Loucy (cell line): ENCODE data around the gene RGS19.

Experiments used
- H2AFZ ChIP-seq: fragments of 200-600 bp; sonication (generic); 2 replicates; pipeline ENCODE4 v1.6.0; 2016; ENCODE audit warnings: antibody characterized with exemption, mild to moderate bottlenecking, low read length, moderate library complexity
- H3F3A ChIP-seq: fragments of 200-600 bp; 2 replicates; pipeline ENCODE4 v1.6.0; 2016; ENCODE audit warnings: antibody characterized with exemption, low read depth, mild to moderate bottlenecking
- H3K27me3 ChIP-seq: fragments of 200-600 bp; sonication (generic); 2 replicates; pipeline ENCODE4 v1.6.1; 2014; ENCODE audit warnings: low read length, mild to moderate bottlenecking; ENCODE audit not compliant: insufficient read depth, poor library complexity, severe bottlenecking
- H3K36me3 ChIP-seq: fragments of 200-600 bp; sonication (generic); 2 replicates; pipeline ENCODE4 v1.6.1; 2016; ENCODE audit warnings: low read length; ENCODE audit not compliant: insufficient read depth
- H3K4me1 ChIP-seq: fragments of 200-600 bp; sonication (generic); 2 replicates; pipeline ENCODE4 v1.5.1; 2014; ENCODE audit warnings: low read length, mild to moderate bottlenecking; ENCODE audit not compliant: insufficient read depth, poor library complexity, severe bottlenecking
- H3K4me2 ChIP-seq: fragments of 200-600 bp; sonication (generic); 2 replicates; pipeline ENCODE4 v1.6.0; 2014; ENCODE audit warnings: antibody characterized with exemption, low read length, low read depth, mild to moderate bottlenecking; ENCODE audit not compliant: poor library complexity, severe bottlenecking
- H3K4me3 ChIP-seq: fragments of 200-600 bp; sonication (generic); 2 replicates; pipeline ENCODE4 v1.5.1; 2014; ENCODE audit warnings: low read length, mild to moderate bottlenecking, mixed read lengths; ENCODE audit not compliant: poor library complexity, severe bottlenecking
- H3K79me2 ChIP-seq: fragments of 200-600 bp; sonication (generic); 2 replicates; pipeline ENCODE4 v1.6.1; 2014; ENCODE audit warnings: low read length; ENCODE audit not compliant: insufficient read depth
- H3K9ac ChIP-seq: fragments of 200-600 bp; sonication (generic); 2 replicates; pipeline ENCODE4 v1.6.0; 2014; ENCODE audit warnings: mild to moderate bottlenecking, low read depth, low read length, moderate library complexity; ENCODE audit not compliant: poor library complexity, severe bottlenecking
- H3K9me2 ChIP-seq: fragments of 200-600 bp; sonication (generic); replicated peaks from 2 replicates; pipeline ENCODE4 v1.6.1; 2016; ENCODE audit warnings: low read depth, low read length, mixed read lengths
- H3K9me3 ChIP-seq: fragments of 200-600 bp; sonication (generic); 2 replicates; pipeline ENCODE4 v1.6.1; 2014; ENCODE audit warnings: mild to moderate bottlenecking, antibody characterized with exemption, low read length, low read depth; ENCODE audit not compliant: insufficient read depth
- H4K20me1 ChIP-seq: fragments of 200-600 bp; sonication (generic); 2 replicates; pipeline ENCODE4 v1.6.0; 2014; ENCODE audit warnings: antibody characterized with exemption, low read length, mild to moderate bottlenecking; ENCODE audit not compliant: insufficient read depth, poor library complexity, severe bottlenecking
- CTCF ChIP-seq: fragments of 200-600 bp; sonication (generic); conservative IDR thresholded peaks from 2 replicates; pipeline ENCODE4 v1.5.1; 2014; ENCODE audit warnings: mild to moderate bottlenecking, antibody characterized with exemption, low read length
- EZH2phosphoT487 ChIP-seq: fragments of 200-600 bp; IDR thresholded peaks from 2 replicates; pipeline ENCODE4 v1.6.1; 2018; ENCODE audit warnings: antibody characterized with exemption, mild to moderate bottlenecking, moderate library complexity, borderline replicate concordance

The RGS19 gene

GRCh38 chr20:64109831-64110391 is 30.6 kb upstream of the RGS19 start:
- Histone ChIP-seq H3K9ac (no peak overlapping the region), H3K4me1 (peaks cover 3% of the 10 kb centered on the region), H3K4me3 (no peak overlapping the region), H3K36me3 (no peaks in the 10 kb centered on the region), H3K27me3 (no peaks in the 10 kb centered on the region), H3K9me2 (no peaks in the 10 kb centered on the region), H3K4me2 (no peak overlapping the region), H3F3A (no peaks in the 10 kb centered on the region), H2AFZ (no peak overlapping the region), H4K20me1 (no peaks in the 10 kb centered on the region), H3K79me2 (no peaks in the 10 kb centered on the region), H3K9me3 (no peaks in the 10 kb centered on the region)
- TF ChIP-seq CTCF, result no peak

GRCh38 chr20:64108731-64109681 is 29.7 kb upstream of the RGS19 start:
- H3K9me3 ChIP-seq, result no peaks in the 10 kb centered on the region
- H3K4me3 ChIP-seq, result no peak overlapping the region
- no peak overlapping the region for H3K4me2 ChIP-seq
- H3K4me1 ChIP-seq, result peaks cover 3% of the 10 kb centered on the region
- no peaks in the 10 kb centered on the region for H3K36me3 ChIP-seq
- no peaks in the 10 kb centered on the region for H3K27me3 ChIP-seq
- no peak overlapping the region for H3K9ac ChIP-seq
- no peaks in the 10 kb centered on the region for H3K9me2 ChIP-seq
- H2AFZ ChIP-seq, result no peak overlapping the region
- H3F3A ChIP-seq, result no peaks in the 10 kb centered on the region
- no peaks in the 10 kb centered on the region for H4K20me1 ChIP-seq
- no peaks in the 10 kb centered on the region for H3K79me2 ChIP-seq
- TF ChIP-seq CTCF, result no peak
- no peak for TF ChIP-seq EZH2phosphoT487

GRCh38 chr20:64107736-64108457 is 28.6 kb upstream of the RGS19 start:
- H3K4me3 ChIP-seq, result no peak overlapping the region
- no peaks in the 10 kb centered on the region for H3K27me3 ChIP-seq
- H2AFZ ChIP-seq, result no peak overlapping the region
- peaks cover 3% of the 10 kb centered on the region for H3K4me1 ChIP-seq
- no peaks in the 10 kb centered on the region for H3F3A ChIP-seq
- no peaks in the 10 kb centered on the region for H3K36me3 ChIP-seq
- H3K79me2 ChIP-seq, result no peaks in the 10 kb centered on the region
- TF ChIP-seq EZH2phosphoT487 (no peak), CTCF (no peak)
- no peaks in the 10 kb centered on the region for H4K20me1 ChIP-seq
- H3K9me3 ChIP-seq, result no peaks in the 10 kb centered on the region
- H3K9me2 ChIP-seq, result no peaks in the 10 kb centered on the region
- no peak overlapping the region for H3K4me2 ChIP-seq
- H3K9ac ChIP-seq, result no peak overlapping the region
